Measurements from ENCODE around the gene PAEP. TPM values are rescaled to one million over a fixed set of nuclear protein-coding genes. Genes with fewer than 3 reads are reported as not detected.
"Not testable (repeated sequence)": the region's sequence is repeated elsewhere in the genome, so short reads cannot be mapped to it uniquely, and the experiment has no call there.

Gene PAEP
- total RNA-seq (not detected), polyA plus RNA-seq (ENCODE audit: insufficient read depth, low read depth, low replicate concordance) (2.5 TPM)
- long read RNA-seq, donor 1: 0 reads
- long read RNA-seq, donor 2: 0 reads

GRCh38 chr9:135561391-135562234, at the start of gene PAEP:
PAEP (plus strand) TSS chr9:135561756.
- 90 to 95% methylated on average over 9 to 20 of the region's 20 CpGs for WGBS, 2 donors
- no peak for DNase-seq
- no peak for TF ChIP-seq POLR2A (IDR thresholded peaks at IDR 0.05)
- no peak for TF ChIP-seq CTCF (IDR thresholded peaks at IDR 0.05)

GRCh38 chr9:135512241-135512603, 49.3 kb upstream of the PAEP start:
- Histone ChIP-seq H3K36me3 (ENCODE audit: low read depth, missing control alignments) (no peaks in the 10 kb centered on the region), H3K4me3 (no peak overlapping the region), H3K9me3 (no peaks in the 10 kb centered on the region), H3K27ac (no peak overlapping the region), H3K27me3 (no peaks in the 10 kb centered on the region), H3K4me1 (no peaks in the 10 kb centered on the region)
- TF ChIP-seq POLR2A (IDR thresholded peaks at IDR 0.05): no peak
- no peak for TF ChIP-seq CTCF (IDR thresholded peaks at IDR 0.05)
- intact Hi-C loops (cut with DNase I; ENCODE audit: low total_unique reads): no loop called here
- 84 to 85% methylated on average over 10 of the region's 10 CpGs for WGBS, 2 donors
- DNase-seq: no peak

More at GRCh38 chr9:135561391-135562234, at the start of gene PAEP:
- H3K27ac ChIP-seq: no peak within 1 kb of the TSS
- no peaks in the 10 kb centered on the region for H3K27me3 ChIP-seq
- H3K4me1 ChIP-seq: no peaks in the 10 kb centered on the region
- intact Hi-C loops (cut with DNase I; ENCODE audit: low total_unique reads): no loop called here
- no peaks in the 10 kb centered on the region for H3K9me3 ChIP-seq
- H3K36me3 ChIP-seq (ENCODE audit: low read depth, missing control alignments): no peaks in the 10 kb centered on the region
- H3K4me3 ChIP-seq: no peak within 1 kb of the TSS

- intact Hi-C loops (cut with DNase I; ENCODE audit: low total_unique reads): no loop called here
- no peaks in the 10 kb centered on the region for H3K9me3 ChIP-seq
- H3K4me1 ChIP-seq: no peaks in the 10 kb centered on the region
- 63 to 78% methylated on average over 7 of the region's 7 CpGs for WGBS, 2 donors
- no peaks in the 10 kb centered on the region for H3K36me3 ChIP-seq (ENCODE audit: low read depth, missing control alignments)
- no peak for DNase-seq
- no peak overlapping the region for H3K27ac ChIP-seq
- no peaks in the 10 kb centered on the region for H3K27me3 ChIP-seq
- no peak overlapping the region for H3K4me3 ChIP-seq
- no peak for TF ChIP-seq CTCF (IDR thresholded peaks at IDR 0.05)
These were observed 48.7 kb upstream of the PAEP start for GRCh38 chr9:135512904-135513303.

- H3K27me3 ChIP-seq: no peaks in the 10 kb centered on the region
- no peak overlapping the region for H3K4me3 ChIP-seq
- no peaks in the 10 kb centered on the region for H3K4me1 ChIP-seq
- H3K36me3 ChIP-seq (ENCODE audit: low read depth, missing control alignments): no peaks in the 10 kb centered on the region
- TF ChIP-seq POLR2A (IDR thresholded peaks at IDR 0.05) (no peak), CTCF (IDR thresholded peaks at IDR 0.05) (no peak)
- intact Hi-C loops (cut with DNase I; ENCODE audit: low total_unique reads): no loop called here
- no peak overlapping the region for H3K27ac ChIP-seq
- no peaks in the 10 kb centered on the region for H3K9me3 ChIP-seq
- DNase-seq: no peak
- 81 to 88% methylated on average over 15 to 19 of the region's 19 CpGs for WGBS, 2 donors
These were observed 48.2 kb upstream of the PAEP start for GRCh38 chr9:135513351-135513846.

- H3K27me3 ChIP-seq; H3K36me3 ChIP-seq (ENCODE audit: low read depth, missing control alignments); H3K9me3 ChIP-seq; H3K4me1 ChIP-seq; DNase-seq; intact Hi-C loops (cut with DNase I; ENCODE audit: low total_unique reads); H3K4me3 ChIP-seq; H3K27ac ChIP-seq: not testable (repeated sequence)
- 92 to 95% methylated on average over 4 to 9 of the region's 9 CpGs for WGBS, 2 donors
These were observed 47.6 kb upstream of the PAEP start for GRCh38 chr9:135513906-135514305.
